Caco-2 (cell line): ENCODE measurements around the gene RAB3GAP2. TPM values are rescaled to one million over a fixed set of nuclear protein-coding genes. Genes with fewer than 3 reads are reported as not detected.

ENCODE experiments used
- BruUV-seq: library from RNA; stranded (reverse); fragments of 400-500 nt; replicated peaks from 2 replicates; lab custom pipeline; 2021; lab: Mats Ljungman, UMichigan
- CTCF ChIA-PET: fragments of 300-600 bp; sonication (Branson Sonifier 250); formaldehyde crosslinking; loops from one replicate; lab custom pipeline; 2022; ENCODE audit warnings: antibody characterized with exemption; lab: Charles Lee
- POLR2A ChIA-PET: fragments of 300-600 bp; sonication (Branson Sonifier 250); formaldehyde crosslinking; loops from one replicate; lab custom pipeline; 2022; ENCODE audit warnings: antibody characterized with exemption; lab: Charles Lee
- DNase-seq, 2 experiments: peaks; one replicate each; pipeline versions ENCODE4 v3.0.0 to v3.0.0-alpha.2; 2020 to 2022
- H3K27me3 ChIP-seq: replicated peaks from 2 replicates; pipeline ENCODE4 v1.6.0; 2011; ENCODE audit warnings: low read length; ENCODE audit not compliant: control insufficient read depth, insufficient read depth
- H3K36me3 ChIP-seq: 2 replicates; pipeline ENCODE4 v1.5.1; 2011; ENCODE audit warnings: low read length; ENCODE audit not compliant: control insufficient read depth, insufficient read depth
- H3K4me1 ChIP-seq: fragments of 250-450 bp; sonication (Bioruptor Pico); 2 replicates; pipeline ENCODE4 v1.5.1; 2020; ENCODE audit warnings: mild to moderate bottlenecking
- H3K4me3 ChIP-seq: 2 replicates; pipeline ENCODE4 v1.5.1; 2011; ENCODE audit warnings: low read depth, mild to moderate bottlenecking, control low read depth, low read length
- H3K9me3 ChIP-seq: fragments of 250-450 bp; sonication (Bioruptor Pico); 2 replicates; pipeline ENCODE4 v1.5.1; 2020; ENCODE audit warnings: mild to moderate bottlenecking, moderate library complexity
- H3K27ac Mint-ChIP-seq: one replicate; pipeline ENCODE4 v1.8.0; 2022; ENCODE audit warnings: mixed read lengths; ENCODE audit not compliant: unreplicated experiment
- H3K27me3 Mint-ChIP-seq: one replicate; pipeline ENCODE4 v1.8.0; 2022; ENCODE audit warnings: mixed read lengths; ENCODE audit not compliant: insufficient read depth, unreplicated experiment
- H3K36me3 Mint-ChIP-seq: one replicate; pipeline ENCODE4 v1.8.0; 2022; ENCODE audit warnings: mild to moderate bottlenecking, mixed read lengths; ENCODE audit not compliant: insufficient read depth, unreplicated experiment
- H3K4me1 Mint-ChIP-seq: one replicate; pipeline ENCODE4 v1.8.0; 2022; ENCODE audit warnings: low read depth, mixed read lengths; ENCODE audit not compliant: unreplicated experiment
- H3K4me3 Mint-ChIP-seq: one replicate; pipeline ENCODE4 v1.8.0; 2022; ENCODE audit warnings: mild to moderate bottlenecking, moderate library complexity, mixed read lengths; ENCODE audit not compliant: unreplicated experiment
- H3K9me3 Mint-ChIP-seq: one replicate; pipeline ENCODE4 v1.8.0; 2022; ENCODE audit warnings: mixed read lengths; ENCODE audit not compliant: unreplicated experiment
- CTCF ChIP-seq, 2 experiments: fragments of 200-600 bp in 1 of 2; IDR thresholded peaks; 1 replicate in 1 of 2; 2 replicates in 1 of 2; pipeline versions ENCODE4 v1.5.1 to v1.8.0; 2011 to 2022; ENCODE audit warnings: antibody characterized with exemption in 1 of 2, control low read depth in 1 of 2, inconsistent platforms in 1 of 2, low read depth in 1 of 2, low read length in 1 of 2, mild to moderate bottlenecking in 1 of 2, moderate library complexity in 1 of 2; ENCODE audit not compliant: insufficient read depth in 1 of 2, severe bottlenecking in 1 of 2, unreplicated experiment in 1 of 2
- intact Hi-C: fragments of 100-400 bp; cut with micrococcal nuclease; formaldehyde crosslinking; loops from one replicate; pipeline ENCODE4 v1.10.0; 2022; ENCODE audit not compliant: unreplicated experiment
- total RNA-seq: library from RNA; stranded (reverse); gene quantifications from 2 replicates; pipeline ENCODE4 v1.2.3, GENCODE V29; 2022

RAB3GAP2 gene
- total RNA-seq, 1 experiment from 2014 or later, result 41.1 TPM

- no TSS peak for BruUV-seq
- Histone ChIP-seq H3K36me3 (no peaks in the 10 kb centered on the region), H3K4me1 (no peaks in the 10 kb centered on the region), H3K27me3 (no peaks in the 10 kb centered on the region), H3K9me3 (no peaks in the 10 kb centered on the region), H3K4me3 (no peak overlapping the region)
- Mint-ChIP-seq H3K36me3 (peaks cover 46% of the 10 kb centered on the region), H3K27ac (no peak overlapping the region), H3K4me1 (no peaks in the 10 kb centered on the region), H3K27me3 (no peaks in the 10 kb centered on the region), H3K9me3 (peaks cover 1% of the 10 kb centered on the region), H3K4me3 (no peak overlapping the region)
- ChIA-PET CTCF (no interaction called here), POLR2A (no interaction called here)
- TF ChIP-seq CTCF (IDR thresholded peaks at IDR 0.05; ENCODE audit: insufficient read depth in 1 of 2, low read depth in 1 of 2, low read length in 1 of 2, severe bottlenecking in 1 of 2, unreplicated experiment in 1 of 2), result no peak
- no peak for DNase-seq
- intact Hi-C loops, result no loop called here
Measured at GRCh38 chr1:220184506-220184905, 87.7 kb downstream of the RAB3GAP2 start.

GRCh38 chr1:220182656-220183055 is 89.6 kb downstream of the RAB3GAP2 start:
- intact Hi-C loops, result no loop called here
- peaks cover 33% of the 10 kb centered on the region for H3K36me3 Mint-ChIP-seq

GRCh38 chr1:220182111-220182510 is 90.1 kb downstream of the RAB3GAP2 start:
- H3K9me3 Mint-ChIP-seq, result peaks cover 6% of the 10 kb centered on the region
- BruUV-seq, result no TSS peak
- H3K36me3 ChIP-seq, result no peaks in the 10 kb centered on the region

More at GRCh38 chr1:220182656-220183055, 89.6 kb downstream of the RAB3GAP2 start:
- Mint-ChIP-seq H3K27ac (no peak overlapping the region), H3K27me3 (no peaks in the 10 kb centered on the region), H3K4me1 (peaks cover 17% of the 10 kb centered on the region), H3K4me3 (no peak overlapping the region), H3K9me3 (peaks cover 6% of the 10 kb centered on the region)
- CTCF ChIA-PET, result no interaction called here
- no peak for DNase-seq
- Histone ChIP-seq H3K4me1 (no peaks in the 10 kb centered on the region), H3K4me3 (no peak overlapping the region), H3K27me3 (no peaks in the 10 kb centered on the region), H3K9me3 (no peaks in the 10 kb centered on the region), H3K36me3 (no peaks in the 10 kb centered on the region)
- no TSS peak for BruUV-seq
- POLR2A ChIA-PET, result no interaction called here
- no peak for TF ChIP-seq CTCF (IDR thresholded peaks at IDR 0.05; ENCODE audit: insufficient read depth in 1 of 2, low read depth in 1 of 2, low read length in 1 of 2, severe bottlenecking in 1 of 2, unreplicated experiment in 1 of 2)

More at GRCh38 chr1:220182111-220182510, 90.1 kb downstream of the RAB3GAP2 start:
- TF ChIP-seq CTCF (IDR thresholded peaks at IDR 0.05; ENCODE audit: insufficient read depth in 1 of 2, low read depth in 1 of 2, low read length in 1 of 2, severe bottlenecking in 1 of 2, unreplicated experiment in 1 of 2), result no peak
- ChIA-PET POLR2A (no interaction called here), CTCF (no interaction called here)
- DNase-seq, result no peak
- Mint-ChIP-seq H3K27ac (no peak overlapping the region), H3K36me3 (peaks cover 30% of the 10 kb centered on the region), H3K4me3 (no peak overlapping the region), H3K27me3 (no peaks in the 10 kb centered on the region), H3K4me1 (peaks cover 23% of the 10 kb centered on the region)
- intact Hi-C loops, result no loop called here
- Histone ChIP-seq H3K4me1 (no peaks in the 10 kb centered on the region), H3K9me3 (no peaks in the 10 kb centered on the region), H3K4me3 (no peak overlapping the region), H3K27me3 (no peaks in the 10 kb centered on the region)
